ENCODE data around the gene CTNS. TPM values are rescaled to one million over a fixed set of nuclear protein-coding genes. Genes with fewer than 3 reads are reported as not detected.

The CTNS gene
- total RNA-seq, 1 experiment from 2014 or later: 15.6 TPM

DNA sequence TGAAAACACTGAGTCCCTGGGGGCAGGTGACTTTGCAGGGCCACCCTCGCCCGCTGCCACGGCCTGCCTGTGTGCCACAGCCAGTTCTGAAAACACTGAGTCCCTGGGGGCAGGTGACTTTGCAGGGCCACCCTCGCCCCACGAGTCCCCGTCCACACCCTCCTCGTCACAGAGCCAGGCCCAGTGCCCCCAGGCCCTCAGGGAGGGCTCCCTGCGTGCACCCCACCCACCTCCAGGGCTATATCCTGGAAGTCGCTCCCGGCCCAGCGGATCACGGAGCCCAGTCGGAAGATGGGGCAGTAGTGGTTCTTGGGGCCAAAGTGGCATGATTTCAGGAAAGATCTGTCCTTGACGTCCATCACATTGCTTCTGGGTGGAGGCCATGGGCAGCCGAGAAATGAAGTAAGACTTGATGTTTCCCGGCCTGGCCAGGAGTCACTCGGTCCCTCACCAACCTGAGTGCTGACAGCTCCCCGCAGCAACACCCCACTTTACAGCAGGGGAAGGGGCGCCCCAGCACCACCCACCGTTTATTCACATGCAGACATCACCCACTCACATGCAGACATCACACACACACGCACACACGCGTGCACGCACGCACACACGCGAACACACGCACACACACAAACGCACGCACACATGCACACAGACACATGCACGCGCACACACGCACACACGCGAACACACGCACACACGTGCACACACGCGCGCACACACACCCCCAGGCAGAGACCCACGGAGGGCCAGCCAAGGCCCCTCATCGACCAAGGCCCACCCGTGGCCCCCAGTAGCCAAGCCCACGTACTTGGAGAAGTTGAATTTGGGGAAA, 52.9 kb downstream of the CTNS start:
- Mint-ChIP-seq H3K4me1 (ENCODE audit: low read depth, unreplicated experiment) (no peaks in the 10 kb centered on the region), H3K27me3 (ENCODE audit: insufficient read depth, unreplicated experiment) (no peaks in the 10 kb centered on the region), H3K9me3 (ENCODE audit: unreplicated experiment) (no peaks in the 10 kb centered on the region), H3K27ac (ENCODE audit: unreplicated experiment) (no peak overlapping the region), H3K36me3 (ENCODE audit: insufficient read depth, unreplicated experiment) (no peaks in the 10 kb centered on the region), H3K4me3 (ENCODE audit: unreplicated experiment) (no peak overlapping the region)
- Histone ChIP-seq H3K27me3 (replicated peaks; ENCODE audit: control insufficient read depth, insufficient read depth, low read length) (no peaks in the 10 kb centered on the region), H3K36me3 (ENCODE audit: control insufficient read depth, insufficient read depth, low read length) (no peaks in the 10 kb centered on the region), H3K9me3 (no peaks in the 10 kb centered on the region), H3K4me1 (no peaks in the 10 kb centered on the region), H3K4me3 (ENCODE audit: low read depth, low read length) (no peak overlapping the region)
- CTCF ChIA-PET: no interaction called here
- intact Hi-C loops (cut with micrococcal nuclease; ENCODE audit: unreplicated experiment): no loop called here
- TF ChIP-seq, protein P1, sequence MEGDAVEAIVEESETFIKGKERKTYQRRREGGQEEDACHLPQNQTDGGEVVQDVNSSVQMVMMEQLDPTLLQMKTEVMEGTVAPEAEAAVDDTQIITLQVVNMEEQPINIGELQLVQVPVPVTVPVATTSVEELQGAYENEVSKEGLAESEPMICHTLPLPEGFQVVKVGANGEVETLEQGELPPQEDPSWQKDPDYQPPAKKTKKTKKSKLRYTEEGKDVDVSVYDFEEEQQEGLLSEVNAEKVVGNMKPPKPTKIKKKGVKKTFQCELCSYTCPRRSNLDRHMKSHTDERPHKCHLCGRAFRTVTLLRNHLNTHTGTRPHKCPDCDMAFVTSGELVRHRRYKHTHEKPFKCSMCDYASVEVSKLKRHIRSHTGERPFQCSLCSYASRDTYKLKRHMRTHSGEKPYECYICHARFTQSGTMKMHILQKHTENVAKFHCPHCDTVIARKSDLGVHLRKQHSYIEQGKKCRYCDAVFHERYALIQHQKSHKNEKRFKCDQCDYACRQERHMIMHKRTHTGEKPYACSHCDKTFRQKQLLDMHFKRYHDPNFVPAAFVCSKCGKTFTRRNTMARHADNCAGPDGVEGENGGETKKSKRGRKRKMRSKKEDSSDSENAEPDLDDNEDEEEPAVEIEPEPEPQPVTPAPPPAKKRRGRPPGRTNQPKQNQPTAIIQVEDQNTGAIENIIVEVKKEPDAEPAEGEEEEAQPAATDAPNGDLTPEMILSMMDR (IDR thresholded peaks at IDR 0.05; ENCODE audit: insufficient read depth in 1 of 2, low read depth in 1 of 2, low read length in 1 of 2, severe bottlenecking in 1 of 2, unreplicated experiment in 1 of 2): no peak
- no peak for DNase-seq
- BruUV-seq (replicated peaks): no TSS peak
- POLR2A ChIA-PET: no interaction called here

DNA sequence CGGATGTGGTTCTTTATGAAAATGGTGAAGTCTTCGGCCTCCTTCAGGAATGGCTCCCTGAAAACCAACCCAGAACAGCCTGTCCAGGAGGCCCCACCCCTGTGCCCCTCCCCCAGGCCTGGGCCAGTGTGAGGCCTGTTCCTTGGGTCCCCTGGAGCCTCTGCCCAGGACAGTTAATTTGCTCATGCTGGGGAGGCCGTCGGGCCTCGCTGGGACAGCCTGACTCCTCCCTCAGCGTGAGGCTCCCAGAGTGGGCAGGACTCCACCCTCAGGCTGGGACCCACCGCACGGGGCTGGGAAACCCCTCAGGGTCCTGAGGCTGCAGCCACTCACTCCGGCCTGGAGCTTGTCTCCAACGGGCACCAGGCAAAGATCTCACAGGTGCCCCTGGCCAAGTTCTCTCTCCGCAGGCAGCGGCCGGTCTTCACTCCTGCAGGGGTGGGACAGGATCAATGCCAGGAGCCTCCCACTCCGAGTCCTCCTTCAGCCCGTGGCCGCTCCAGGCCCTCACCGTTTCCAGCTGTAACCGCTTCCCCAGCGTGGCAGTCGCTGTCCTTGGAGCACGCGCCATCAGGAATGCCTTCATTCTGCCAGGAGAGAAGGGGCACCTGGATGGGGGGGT, 53.6 kb downstream of the CTNS start:
- no peaks in the 10 kb centered on the region for H3K9me3 ChIP-seq
- Mint-ChIP-seq H3K36me3 (ENCODE audit: insufficient read depth, unreplicated experiment) (no peaks in the 10 kb centered on the region), H3K27me3 (ENCODE audit: insufficient read depth, unreplicated experiment) (no peaks in the 10 kb centered on the region), H3K27ac (ENCODE audit: unreplicated experiment) (no peak overlapping the region), H3K4me3 (ENCODE audit: unreplicated experiment) (no peak overlapping the region), H3K9me3 (ENCODE audit: unreplicated experiment) (no peaks in the 10 kb centered on the region), H3K4me1 (ENCODE audit: low read depth, unreplicated experiment) (no peaks in the 10 kb centered on the region)
- no TSS peak for BruUV-seq (replicated peaks)
- no peaks in the 10 kb centered on the region for H3K27me3 ChIP-seq (replicated peaks; ENCODE audit: control insufficient read depth, insufficient read depth, low read length)
- no peaks in the 10 kb centered on the region for H3K36me3 ChIP-seq (ENCODE audit: control insufficient read depth, insufficient read depth, low read length)
- TF ChIP-seq, protein P1 (IDR thresholded peaks at IDR 0.05; ENCODE audit: insufficient read depth in 1 of 2, low read depth in 1 of 2, low read length in 1 of 2, severe bottlenecking in 1 of 2, unreplicated experiment in 1 of 2): no peak
- no peak for DNase-seq
- no peaks in the 10 kb centered on the region for H3K4me1 ChIP-seq
- H3K4me3 ChIP-seq (ENCODE audit: low read depth, low read length): no peak overlapping the region
- ChIA-PET CTCF (no interaction called here), POLR2A (no interaction called here)
- intact Hi-C loops (cut with micrococcal nuclease; ENCODE audit: unreplicated experiment): no loop called here

DNA sequence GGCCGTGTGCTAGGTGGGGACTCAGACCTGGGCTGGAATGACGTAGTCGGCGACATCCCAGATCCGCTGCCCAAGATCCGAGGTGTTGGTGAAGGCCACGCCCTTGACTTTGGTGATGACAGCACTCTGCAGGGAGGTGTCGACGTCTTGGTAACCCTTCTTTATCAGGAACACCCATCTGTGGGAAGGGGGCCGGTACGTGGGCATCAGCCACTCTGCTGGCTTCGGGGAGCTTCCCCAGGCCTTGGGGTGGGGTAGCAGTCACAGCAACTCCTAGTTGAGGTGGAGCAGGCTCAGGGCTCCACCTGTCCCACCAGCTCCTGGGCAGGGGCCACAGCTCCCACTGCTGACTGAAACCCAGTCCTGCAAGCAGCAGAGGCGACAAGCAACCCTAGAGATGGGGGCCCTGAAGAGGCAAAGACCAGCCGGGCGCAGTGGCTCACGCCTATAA, 55.1 kb downstream of the CTNS start:
- no peaks in the 10 kb centered on the region for H3K36me3 ChIP-seq (ENCODE audit: control insufficient read depth, insufficient read depth, low read length)
- ChIA-PET CTCF (no interaction called here), POLR2A (no interaction called here)
- H3K9me3 ChIP-seq: no peaks in the 10 kb centered on the region
- H3K4me1 ChIP-seq: no peaks in the 10 kb centered on the region
- Mint-ChIP-seq H3K27me3 (ENCODE audit: insufficient read depth, unreplicated experiment) (no peaks in the 10 kb centered on the region), H3K4me1 (ENCODE audit: low read depth, unreplicated experiment) (no peaks in the 10 kb centered on the region), H3K27ac (ENCODE audit: unreplicated experiment) (no peak overlapping the region), H3K4me3 (ENCODE audit: unreplicated experiment) (no peak overlapping the region), H3K36me3 (ENCODE audit: insufficient read depth, unreplicated experiment) (no peaks in the 10 kb centered on the region), H3K9me3 (ENCODE audit: unreplicated experiment) (no peaks in the 10 kb centered on the region)
- DNase-seq: no peak
- TF ChIP-seq, protein P1 (IDR thresholded peaks at IDR 0.05; ENCODE audit: insufficient read depth in 1 of 2, low read depth in 1 of 2, low read length in 1 of 2, severe bottlenecking in 1 of 2, unreplicated experiment in 1 of 2): no peak
- no TSS peak for BruUV-seq (replicated peaks)
- no peaks in the 10 kb centered on the region for H3K27me3 ChIP-seq (replicated peaks; ENCODE audit: control insufficient read depth, insufficient read depth, low read length)
- intact Hi-C loops (cut with micrococcal nuclease; ENCODE audit: unreplicated experiment): no loop called here
- no peak overlapping the region for H3K4me3 ChIP-seq (ENCODE audit: low read depth, low read length)
